HFFc6 (cell line): ENCODE data around the gene ZSCAN10. TPM values are rescaled to one million over a fixed set of nuclear protein-coding genes. Genes with fewer than 3 reads are reported as not detected.
"Not testable (repeated sequence)": the region's sequence is repeated elsewhere in the genome, so short reads cannot be mapped to it uniquely, and the experiment has no call there.

Experiments used
- DNase-seq: peaks from one replicate; pipeline ENCODE4 v3.0.0-alpha.2; 2018
- H3K27ac Mint-ChIP-seq: 2 replicates; pipeline ENCODE4 v1.8.0; 2020; ENCODE audit warnings: mild to moderate bottlenecking, mixed read lengths
- H3K27me3 Mint-ChIP-seq: 2 replicates; pipeline ENCODE4 v1.8.0; 2021; ENCODE audit warnings: mild to moderate bottlenecking, moderate library complexity, mixed read lengths; ENCODE audit not compliant: insufficient read depth
- H3K36me3 Mint-ChIP-seq: 2 replicates; pipeline ENCODE4 v1.8.0; 2021; ENCODE audit warnings: low read depth, mixed read lengths
- H3K4me1 Mint-ChIP-seq: 2 replicates; pipeline ENCODE4 v1.8.0; 2020; ENCODE audit warnings: low read depth, mixed read lengths
- H3K4me3 Mint-ChIP-seq: 2 replicates; pipeline ENCODE4 v1.8.0; 2020; ENCODE audit warnings: mild to moderate bottlenecking, moderate library complexity, mixed read lengths
- H3K9me3 Mint-ChIP-seq: 2 replicates; pipeline ENCODE4 v1.8.0; 2020; ENCODE audit warnings: mild to moderate bottlenecking, mixed read lengths
- total RNA-seq, 6 experiments: library from RNA; stranded (reverse); fragmentation: NEBNext Ultra II Directional; extraction: Animal tissue kit (Norgen Biotek cat#: 25700); gene quantifications; 2 replicates in 1 of 6; 3 replicates in 5 of 6; pipeline ENCODE4 v1.2.3, GENCODE V29; 2021
- TF ChIP-seq, protein P1 (sequence below): fragments of 200-600 bp; sonication (generic); IDR thresholded peaks from 2 replicates; pipeline ENCODE4 v1.5.0; 2021; ENCODE audit warnings: antibody characterized with exemption, mild to moderate bottlenecking

Gene ZSCAN10
- total RNA-seq, 6 experiments from 2014 or later: not detected

DNA sequence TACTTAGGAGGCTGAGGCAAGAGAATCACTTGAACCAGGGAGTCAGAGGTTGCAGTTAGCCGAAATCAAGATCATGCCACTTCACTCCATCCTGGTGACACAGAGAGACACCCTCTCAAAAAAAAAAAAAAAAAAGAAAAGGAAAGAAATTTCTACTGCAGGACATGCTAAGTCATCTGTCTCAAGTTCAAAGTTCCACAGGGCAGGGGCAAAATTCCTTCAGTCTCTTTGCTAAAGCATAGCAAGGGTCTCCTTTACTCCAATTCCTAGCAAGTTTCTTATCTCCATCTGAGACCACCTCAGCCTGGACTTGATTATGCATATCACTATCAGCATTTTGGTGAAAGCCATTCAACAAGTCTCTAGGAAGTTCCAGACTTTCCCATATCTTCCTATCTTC lies 14.6 kb downstream of the ZSCAN10 start:
- no peak for DNase-seq
- Mint-ChIP-seq H3K36me3 (no peaks in the 10 kb centered on the region), H3K4me3 (no peak overlapping the region), H3K9me3 (no peaks in the 10 kb centered on the region), H3K27ac (no peak overlapping the region), H3K4me1 (peaks cover 6% of the 10 kb centered on the region; the same call in 1 of the 2 replicates), H3K27me3 (peaks cover 33% of the 10 kb centered on the region)
- TF ChIP-seq, protein P1, sequence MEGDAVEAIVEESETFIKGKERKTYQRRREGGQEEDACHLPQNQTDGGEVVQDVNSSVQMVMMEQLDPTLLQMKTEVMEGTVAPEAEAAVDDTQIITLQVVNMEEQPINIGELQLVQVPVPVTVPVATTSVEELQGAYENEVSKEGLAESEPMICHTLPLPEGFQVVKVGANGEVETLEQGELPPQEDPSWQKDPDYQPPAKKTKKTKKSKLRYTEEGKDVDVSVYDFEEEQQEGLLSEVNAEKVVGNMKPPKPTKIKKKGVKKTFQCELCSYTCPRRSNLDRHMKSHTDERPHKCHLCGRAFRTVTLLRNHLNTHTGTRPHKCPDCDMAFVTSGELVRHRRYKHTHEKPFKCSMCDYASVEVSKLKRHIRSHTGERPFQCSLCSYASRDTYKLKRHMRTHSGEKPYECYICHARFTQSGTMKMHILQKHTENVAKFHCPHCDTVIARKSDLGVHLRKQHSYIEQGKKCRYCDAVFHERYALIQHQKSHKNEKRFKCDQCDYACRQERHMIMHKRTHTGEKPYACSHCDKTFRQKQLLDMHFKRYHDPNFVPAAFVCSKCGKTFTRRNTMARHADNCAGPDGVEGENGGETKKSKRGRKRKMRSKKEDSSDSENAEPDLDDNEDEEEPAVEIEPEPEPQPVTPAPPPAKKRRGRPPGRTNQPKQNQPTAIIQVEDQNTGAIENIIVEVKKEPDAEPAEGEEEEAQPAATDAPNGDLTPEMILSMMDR: no peak

DNA sequence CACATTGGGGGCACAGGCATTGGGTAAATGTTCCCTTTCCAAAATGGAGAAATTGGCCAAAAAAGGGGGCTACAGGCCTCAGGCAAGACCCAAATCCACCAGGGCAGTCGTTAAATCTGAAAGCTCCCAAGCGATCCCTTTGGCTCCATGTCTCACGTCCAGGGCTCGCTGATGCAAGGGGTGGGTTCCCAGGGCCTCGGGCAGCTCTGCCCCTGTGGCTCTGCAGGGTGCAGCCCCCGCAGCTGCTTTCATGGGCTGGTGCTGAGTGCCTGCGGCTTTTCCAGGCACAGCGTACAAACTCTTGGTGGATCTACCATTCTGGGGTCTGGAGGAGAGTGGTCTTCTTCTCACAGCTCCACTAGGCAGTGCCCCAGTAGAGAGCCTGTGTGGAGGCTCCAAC lies 15.7 kb downstream of the ZSCAN10 start:
- peaks cover 37% of the 10 kb centered on the region for H3K27me3 Mint-ChIP-seq
- H3K36me3 Mint-ChIP-seq, H3K4me1 Mint-ChIP-seq, H3K9me3 Mint-ChIP-seq, H3K4me3 Mint-ChIP-seq, H3K27ac Mint-ChIP-seq, DNase-seq: not testable (repeated sequence)

DNA sequence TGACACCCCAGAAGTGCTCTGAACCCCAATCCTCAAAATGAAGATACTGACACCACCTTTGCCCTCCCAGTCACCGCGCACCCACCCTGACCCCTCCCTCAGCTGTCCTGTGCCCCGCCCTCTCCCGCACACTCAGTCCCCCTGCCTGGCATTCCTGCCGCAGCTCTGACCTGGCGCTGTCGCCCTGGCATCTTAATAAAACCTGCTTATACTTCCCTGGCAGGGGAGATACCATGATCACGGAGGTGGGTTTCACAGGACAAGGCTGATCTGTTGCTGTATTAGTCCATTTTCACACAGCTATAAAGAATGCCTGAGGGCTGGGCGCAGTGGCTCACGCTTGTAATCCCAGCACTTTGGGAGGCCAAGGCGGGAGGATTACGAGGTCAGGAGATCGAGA lies 17.1 kb downstream of the ZSCAN10 start:
- H3K36me3 Mint-ChIP-seq, H3K9me3 Mint-ChIP-seq, DNase-seq, H3K4me3 Mint-ChIP-seq, H3K27ac Mint-ChIP-seq, H3K4me1 Mint-ChIP-seq: not testable (repeated sequence)
- H3K27me3 Mint-ChIP-seq: peaks cover 40% of the 10 kb centered on the region

DNA sequence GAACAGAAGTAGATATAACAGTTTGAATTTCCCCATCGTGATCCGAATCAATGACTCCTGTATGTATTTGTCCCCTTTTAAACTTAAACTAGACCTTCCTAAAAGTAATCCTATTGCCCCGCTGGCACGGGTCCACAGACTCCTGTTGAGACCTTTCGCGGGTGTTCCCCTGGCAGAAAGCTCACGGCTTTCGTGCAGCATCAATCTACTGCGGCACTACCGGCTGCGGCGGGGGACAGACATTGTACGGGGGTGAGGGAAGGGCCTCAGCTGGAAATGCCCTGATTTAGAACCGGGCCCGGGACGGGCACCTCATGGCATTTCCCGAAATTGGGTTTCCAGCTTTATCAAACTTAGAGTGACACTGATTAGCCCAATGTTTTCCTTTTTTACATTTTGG lies 19.1 kb downstream of the ZSCAN10 start:
- no peaks in the 10 kb centered on the region for H3K9me3 Mint-ChIP-seq
- H3K4me3 Mint-ChIP-seq: no peak overlapping the region
- DNase-seq: no peak
- peaks cover 46% of the 10 kb centered on the region for H3K27me3 Mint-ChIP-seq
- H3K36me3 Mint-ChIP-seq: no peaks in the 10 kb centered on the region
- H3K27ac Mint-ChIP-seq: no peak overlapping the region
- H3K4me1 Mint-ChIP-seq: no peaks in the 10 kb centered on the region
- TF ChIP-seq, protein P1: no peak

DNA sequence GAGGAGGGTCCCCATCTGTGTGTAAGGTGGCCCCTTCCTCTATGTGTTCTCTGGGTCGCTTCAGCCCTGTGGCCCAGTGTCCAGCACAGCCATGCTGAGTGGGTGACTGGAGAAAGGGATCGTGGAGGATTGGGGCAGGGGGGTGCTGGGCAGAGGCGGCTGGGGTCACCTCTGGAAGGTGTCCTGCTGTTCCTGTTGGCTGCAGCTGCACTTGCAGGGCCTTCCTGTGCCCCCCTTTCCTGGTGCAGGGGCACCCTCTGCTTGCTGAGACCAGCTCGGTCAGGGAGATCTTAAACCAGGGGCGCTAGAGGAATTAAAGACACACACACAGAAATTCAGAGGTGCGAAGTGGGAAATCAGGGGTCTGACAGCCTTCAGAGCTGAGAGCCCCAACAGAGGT lies 22.5 kb downstream of the ZSCAN10 start:
- Mint-ChIP-seq H3K36me3 (no peaks in the 10 kb centered on the region), H3K9me3 (no peaks in the 10 kb centered on the region), H3K4me3 (no peak overlapping the region), H3K27me3 (peaks cover 57% of the 10 kb centered on the region), H3K4me1 (no peaks in the 10 kb centered on the region), H3K27ac (no peak overlapping the region)
- TF ChIP-seq, protein P1: no peak
- DNase-seq: no peak

DNA sequence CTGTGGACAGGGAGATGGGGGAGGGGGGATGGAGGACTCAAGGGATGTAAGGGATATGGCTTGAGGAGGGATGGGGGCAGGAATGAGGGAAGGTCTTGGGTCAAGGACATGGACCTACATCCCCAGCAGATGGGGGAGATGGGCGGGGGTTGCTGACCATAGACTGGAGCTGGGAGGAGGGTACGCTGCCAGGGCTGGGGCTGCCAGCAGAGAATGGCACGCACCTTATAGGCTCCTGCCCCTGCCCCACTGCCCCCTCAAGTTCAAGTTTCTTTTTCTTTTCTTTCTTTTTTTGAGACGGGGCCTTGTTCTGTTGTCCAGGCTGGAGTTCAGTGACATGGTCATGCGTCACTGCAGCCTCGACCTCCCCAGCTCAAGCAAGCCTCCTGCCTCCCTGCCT lies 23.1 kb downstream of the ZSCAN10 start:
- not testable (repeated sequence) for H3K4me3 Mint-ChIP-seq, H3K9me3 Mint-ChIP-seq, H3K36me3 Mint-ChIP-seq, DNase-seq, H3K4me1 Mint-ChIP-seq, H3K27ac Mint-ChIP-seq
- H3K27me3 Mint-ChIP-seq: peaks cover 57% of the 10 kb centered on the region

DNA sequence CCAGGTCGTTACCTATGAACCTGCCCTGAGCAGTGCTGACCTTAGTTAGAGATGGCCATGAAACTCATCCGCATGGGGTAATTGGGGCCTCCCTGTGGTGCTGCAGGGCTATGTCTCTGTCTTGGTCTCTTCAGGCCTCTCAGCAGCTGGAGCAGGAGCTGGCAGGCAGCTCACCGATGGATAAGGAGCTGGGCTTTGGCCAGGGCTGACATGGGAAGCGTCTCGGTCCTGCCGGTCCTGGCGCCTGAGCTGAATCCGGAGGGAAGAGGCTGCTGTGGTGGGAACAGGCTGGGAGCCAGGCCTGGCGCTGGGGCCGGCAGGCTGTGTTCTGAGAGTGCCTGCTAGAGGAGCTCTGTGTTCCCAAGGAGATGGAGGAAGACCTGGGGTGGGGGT lies 23.6 kb downstream of the ZSCAN10 start:
- Mint-ChIP-seq H3K4me3 (no peak overlapping the region), H3K36me3 (no peaks in the 10 kb centered on the region), H3K4me1 (no peaks in the 10 kb centered on the region), H3K9me3 (no peaks in the 10 kb centered on the region), H3K27me3 (peaks cover 53% of the 10 kb centered on the region), H3K27ac (no peak overlapping the region)
- TF ChIP-seq, protein P1: no peak
- no peak for DNase-seq
